Vagina (tissue), 2 donors: ENCODE data around the gene SERPINB4. TPM values are rescaled to one million over a fixed set of nuclear protein-coding genes. Genes with fewer than 3 reads are reported as not detected.

ENCODE experiments used
- DNase-seq, 2 donors: peaks; one replicate each; pipeline ENCODE4 v3.0.0-alpha.2; 2017; ENCODE audit errors: extremely low spot score in 2 of 2
- H3K27ac ChIP-seq: fragments of 200-600 bp; sonication (generic); one replicate; pipeline ENCODE4 v1.5.1; 2019
- H3K27me3 ChIP-seq: fragments of 200-600 bp; sonication (generic); one replicate; pipeline ENCODE4 v1.5.1; 2019
- H3K36me3 ChIP-seq, 2 donors: fragments of 200-600 bp; sonication (generic); one replicate each; pipeline ENCODE4 v1.5.1; 2017 to 2019
- H3K4me1 ChIP-seq: fragments of 200-600 bp; sonication (generic); one replicate; pipeline ENCODE4 v1.5.1; 2019
- H3K4me3 ChIP-seq, 2 donors: fragments of 200-600 bp; sonication (generic); 1 replicate in 1 of 2; 2 replicates in 1 of 2; pipeline ENCODE4 v1.5.1; 2016 to 2019
- H3K9me3 ChIP-seq: fragments of 200-600 bp; sonication (generic); one replicate; pipeline ENCODE4 v1.5.1; 2019
- CTCF ChIP-seq, 3 experiments: fragments of 450-650 bp in 2 of 3; fragments of 200-600 bp in 1 of 3; sonication (generic) in 1 of 3; IDR thresholded peaks; one replicate each; pipeline ENCODE4 v1.5.1; 2017 to 2019; ENCODE audit warnings: antibody characterized with exemption in 3 of 3, mild to moderate bottlenecking in 2 of 3, moderate library complexity in 2 of 3
- POLR2A ChIP-seq, 2 donors: fragments of 450-650 bp; IDR thresholded peaks; one replicate each; pipeline ENCODE4 v1.6.1; 2017; ENCODE audit warnings: antibody characterized with exemption in 2 of 2, mild to moderate bottlenecking in 2 of 2, moderate library complexity in 2 of 2
- POLR2AphosphoS5 ChIP-seq, 2 donors: sonication (generic); formaldehyde crosslinking; IDR thresholded peaks; one replicate each; pipeline ENCODE4 v1.9.0; 2017; ENCODE audit warnings: antibody characterized with exemption in 2 of 2, mild to moderate bottlenecking in 2 of 2, low read depth in 1 of 2; ENCODE audit not compliant: insufficient read depth in 1 of 2
- intact Hi-C: fragments of 100-400 bp; cut with DNase I; formaldehyde crosslinking; loops from one replicate; pipeline ENCODE4 v1.15.1; 2023
- total RNA-seq: library from RNA; depleted of rRNA; stranded (reverse); fragments of >200 nt; gene quantifications from one replicate; pipeline ENCODE4 v1.2.3, GENCODE V29; 2016

Gene SERPINB4
- total RNA-seq, 1 donor from 2014 or later: 77.3 TPM

DNA sequence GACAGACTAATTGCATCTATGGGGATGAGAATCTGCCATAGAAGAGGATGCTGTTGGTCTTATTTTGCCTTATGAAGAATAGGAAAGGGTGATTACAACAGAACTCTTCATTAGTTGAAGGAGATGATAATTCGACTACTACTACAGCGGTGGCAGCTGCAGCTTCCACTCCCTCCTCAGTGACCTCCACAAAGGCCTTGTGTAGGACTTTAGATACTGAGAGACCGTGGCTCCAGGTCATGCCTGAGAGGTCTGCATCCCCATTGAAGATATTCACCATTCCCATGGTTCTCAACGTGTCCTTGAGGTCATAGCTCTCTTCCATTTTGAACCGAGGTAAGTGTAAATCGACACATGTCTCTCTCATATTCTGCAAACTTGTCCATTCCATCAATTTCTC lies 6.4 kb downstream of the SERPINB4 start:
- Histone ChIP-seq H3K4me3 (no peak overlapping the region), H3K9me3 (no peaks in the 10 kb centered on the region)
- DNase-seq: no peak

DNA sequence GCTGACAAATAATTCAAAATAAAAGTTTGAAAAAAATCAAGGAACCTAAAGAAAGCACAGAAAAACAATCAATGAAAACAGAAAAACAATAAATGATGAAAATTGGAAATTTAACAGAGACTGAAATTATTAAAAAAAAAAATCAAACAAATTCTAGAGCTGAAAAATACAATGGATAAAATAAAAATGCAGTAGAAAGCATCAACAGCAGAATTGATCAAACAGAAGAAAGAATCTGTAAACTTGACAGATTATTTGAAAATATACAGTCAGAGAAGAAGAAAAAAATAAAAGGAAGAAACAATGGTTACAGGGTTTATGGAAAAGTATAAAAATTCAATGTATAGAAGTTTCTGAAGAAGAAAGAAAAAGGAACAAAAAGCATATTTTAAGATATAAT lies 16.2 kb downstream of the SERPINB4 start:
- Histone ChIP-seq H3K36me3 (no peaks in the 10 kb centered on the region), H3K4me3 (no peak overlapping the region), H3K27ac (no peak overlapping the region), H3K4me1 (no peaks in the 10 kb centered on the region), H3K27me3 (no peaks in the 10 kb centered on the region), H3K9me3 (no peaks in the 10 kb centered on the region)
- TF ChIP-seq POLR2A (IDR thresholded peaks at IDR 0.05) (no peak), CTCF (IDR thresholded peaks at IDR 0.05) (no peak), POLR2AphosphoS5 (IDR thresholded peaks at IDR 0.05; ENCODE audit: insufficient read depth in 1 of 2, low read depth in 1 of 2) (no peak)
- intact Hi-C loops: no loop called here
- DNase-seq: no peak

More for the DNA sequence above, 6.4 kb downstream of the SERPINB4 start:
- intact Hi-C loops: no loop called here
- no peak overlapping the region for H3K27ac ChIP-seq
- H3K4me1 ChIP-seq: no peaks in the 10 kb centered on the region
- H3K36me3 ChIP-seq: no peaks in the 10 kb centered on the region
- TF ChIP-seq POLR2AphosphoS5 (IDR thresholded peaks at IDR 0.05; ENCODE audit: insufficient read depth in 1 of 2, low read depth in 1 of 2) (no peak), CTCF (IDR thresholded peaks at IDR 0.05) (no peak), POLR2A (IDR thresholded peaks at IDR 0.05) (no peak)
- no peaks in the 10 kb centered on the region for H3K27me3 ChIP-seq

DNA sequence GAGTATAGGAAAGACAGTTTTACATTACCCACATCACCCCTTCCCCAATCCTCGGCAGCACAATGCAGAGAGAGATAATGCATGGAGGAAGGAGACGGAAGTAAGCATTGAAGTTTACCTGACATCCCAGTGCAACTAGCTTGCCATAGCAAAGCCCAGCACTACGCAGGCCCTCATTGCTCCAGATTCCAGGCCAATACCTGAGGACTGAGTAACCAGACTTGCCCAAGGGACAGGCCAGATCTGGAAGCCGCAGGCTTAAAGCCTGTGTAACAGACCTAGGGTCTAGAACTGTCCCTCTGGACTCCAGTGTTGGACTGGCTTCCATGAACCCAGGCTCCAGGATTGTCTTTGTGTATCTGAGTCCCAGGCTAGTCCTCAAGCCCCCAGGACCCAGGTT lies 17.6 kb downstream of the SERPINB4 start:
- Histone ChIP-seq H3K27me3 (no peaks in the 10 kb centered on the region), H3K9me3 (no peaks in the 10 kb centered on the region), H3K36me3 (no peaks in the 10 kb centered on the region), H3K27ac (no peak overlapping the region), H3K4me1 (no peaks in the 10 kb centered on the region), H3K4me3 (no peak overlapping the region)
- TF ChIP-seq POLR2AphosphoS5 (IDR thresholded peaks at IDR 0.05; ENCODE audit: insufficient read depth in 1 of 2, low read depth in 1 of 2): no peak
- TF ChIP-seq CTCF (IDR thresholded peaks at IDR 0.05): no peak
- DNase-seq: no peak
- intact Hi-C loops: no loop called here

GRCh38 chr18:63624863-63625262 lies 19.2 kb downstream of the SERPINB4 start:
- intact Hi-C loops: no loop called here
- no peaks in the 10 kb centered on the region for H3K36me3 ChIP-seq
- H3K4me3 ChIP-seq: no peak overlapping the region
- DNase-seq: no peak
- TF ChIP-seq POLR2AphosphoS5 (IDR thresholded peaks at IDR 0.05; ENCODE audit: insufficient read depth in 1 of 2, low read depth in 1 of 2) (no peak), POLR2A (IDR thresholded peaks at IDR 0.05) (no peak), CTCF (IDR thresholded peaks at IDR 0.05) (no peak)
- no peaks in the 10 kb centered on the region for H3K9me3 ChIP-seq
- no peaks in the 10 kb centered on the region for H3K27me3 ChIP-seq
- no peak overlapping the region for H3K27ac ChIP-seq
- no peaks in the 10 kb centered on the region for H3K4me1 ChIP-seq

DNA sequence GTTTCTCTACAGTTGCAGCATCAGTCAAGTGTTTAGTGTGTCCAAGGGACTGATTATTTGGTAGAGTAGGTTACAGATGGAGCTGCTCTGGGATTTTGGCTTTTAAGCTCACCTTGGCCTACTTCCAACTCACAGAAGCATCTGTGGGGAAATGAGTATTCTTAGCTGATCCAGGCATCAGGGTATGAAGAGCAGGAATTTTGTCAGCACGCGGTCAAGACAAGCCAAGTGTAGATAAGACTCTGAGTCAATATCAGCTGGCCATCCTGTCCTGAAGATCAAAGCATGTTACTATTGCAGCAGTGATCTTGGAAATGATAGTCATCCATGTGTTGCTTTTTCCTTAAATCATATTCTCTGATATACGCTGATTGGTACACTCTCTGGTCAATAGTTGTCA lies 24.4 kb downstream of the SERPINB4 start:
- Histone ChIP-seq H3K9me3 (no peaks in the 10 kb centered on the region), H3K27me3 (no peaks in the 10 kb centered on the region), H3K4me3 (no peak overlapping the region), H3K27ac (no peak overlapping the region), H3K36me3 (no peaks in the 10 kb centered on the region), H3K4me1 (no peaks in the 10 kb centered on the region)
- TF ChIP-seq POLR2AphosphoS5 (IDR thresholded peaks at IDR 0.05; ENCODE audit: insufficient read depth in 1 of 2, low read depth in 1 of 2): no peak
- TF ChIP-seq POLR2A (IDR thresholded peaks at IDR 0.05): no peak
- TF ChIP-seq CTCF (IDR thresholded peaks at IDR 0.05): no peak
- no peak for DNase-seq
- intact Hi-C loops: no loop called here
